Measurements from ENCODE around the gene RGS16. TPM values are rescaled to one million over a fixed set of nuclear protein-coding genes. Genes with fewer than 3 reads are reported as not detected.

The RGS16 gene
- total and polyA plus RNA-seq, 9 of the 15 experiments (the other 6 are each of a cell fraction or from before 2014, with no cell fraction given) = 0.07 to 0.55 (median 0.36) TPM

DNA sequence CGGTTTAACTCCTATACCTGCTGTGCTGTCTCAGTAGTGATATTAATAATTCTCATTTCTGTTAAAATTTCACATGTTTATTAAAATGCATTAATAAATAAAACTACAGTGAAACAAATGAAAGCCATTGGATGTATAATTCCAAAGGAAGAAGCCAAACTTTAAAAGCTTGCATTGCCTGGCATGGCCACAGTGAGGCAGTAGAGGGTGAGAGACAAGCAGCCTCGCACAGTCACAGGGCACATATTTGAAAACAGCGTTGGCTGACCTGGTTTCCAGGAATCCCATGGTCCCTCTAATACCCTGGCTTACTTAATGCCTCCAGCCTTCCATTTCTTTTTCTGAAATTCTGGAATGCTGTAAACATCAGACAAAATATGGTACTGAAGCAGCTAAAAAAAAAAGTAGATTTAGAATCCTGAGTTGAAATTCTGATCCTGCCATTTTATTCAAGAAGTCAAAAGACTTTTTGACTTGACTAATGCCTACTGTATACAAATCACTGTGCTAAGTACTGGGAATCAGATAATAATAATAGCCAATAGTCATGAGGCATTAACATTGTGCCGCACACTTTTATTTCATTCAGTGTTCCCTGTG lies 8.4 kb downstream of the RGS16 start (continued):
- TF ChIP-seq JUND (IDR thresholded peaks at IDR 0.05; ENCODE audit: borderline replicate concordance, low read depth, low read length) (0 out of 2 replicates have a peak, but pooled peaks have one; percentile 8), JUND (tag; IDR thresholded peaks at IDR 0.05; ENCODE audit: borderline replicate concordance, low read depth, low read length) (no peak), MCM3 (IDR thresholded peaks at IDR 0.05) (no peak), XRCC3 (IDR thresholded peaks at IDR 0.05) (no peak), MAZ (CRISPR knock-in tag; conservative IDR thresholded peaks at IDR 0.05 in 1 of 2, IDR thresholded peaks at IDR 0.05 in 1 of 2) (peak in 1 of 2 experiments; percentile 34; a peak in 1 of 4 replicates), MIER1 (IDR thresholded peaks at IDR 0.05; ENCODE audit: low read depth) (no peak), ZNF408 (CRISPR knock-in tag; IDR thresholded peaks at IDR 0.05; ENCODE audit: low read depth) (no peak)
- TF ChIP-seq, protein P1, sequence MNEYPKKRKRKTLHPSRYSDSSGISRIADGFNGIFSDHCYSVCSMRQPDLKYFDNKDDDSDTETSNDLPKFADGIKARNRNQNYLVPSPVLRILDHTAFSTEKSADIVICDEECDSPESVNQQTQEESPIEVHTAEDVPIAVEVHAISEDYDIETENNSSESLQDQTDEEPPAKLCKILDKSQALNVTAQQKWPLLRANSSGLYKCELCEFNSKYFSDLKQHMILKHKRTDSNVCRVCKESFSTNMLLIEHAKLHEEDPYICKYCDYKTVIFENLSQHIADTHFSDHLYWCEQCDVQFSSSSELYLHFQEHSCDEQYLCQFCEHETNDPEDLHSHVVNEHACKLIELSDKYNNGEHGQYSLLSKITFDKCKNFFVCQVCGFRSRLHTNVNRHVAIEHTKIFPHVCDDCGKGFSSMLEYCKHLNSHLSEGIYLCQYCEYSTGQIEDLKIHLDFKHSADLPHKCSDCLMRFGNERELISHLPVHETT (CRISPR knock-in tag; conservative IDR thresholded peaks at IDR 0.05 in 1 of 2, IDR thresholded peaks at IDR 0.05 in 1 of 2) = no peak
- TF ChIP-seq, protein P2, sequence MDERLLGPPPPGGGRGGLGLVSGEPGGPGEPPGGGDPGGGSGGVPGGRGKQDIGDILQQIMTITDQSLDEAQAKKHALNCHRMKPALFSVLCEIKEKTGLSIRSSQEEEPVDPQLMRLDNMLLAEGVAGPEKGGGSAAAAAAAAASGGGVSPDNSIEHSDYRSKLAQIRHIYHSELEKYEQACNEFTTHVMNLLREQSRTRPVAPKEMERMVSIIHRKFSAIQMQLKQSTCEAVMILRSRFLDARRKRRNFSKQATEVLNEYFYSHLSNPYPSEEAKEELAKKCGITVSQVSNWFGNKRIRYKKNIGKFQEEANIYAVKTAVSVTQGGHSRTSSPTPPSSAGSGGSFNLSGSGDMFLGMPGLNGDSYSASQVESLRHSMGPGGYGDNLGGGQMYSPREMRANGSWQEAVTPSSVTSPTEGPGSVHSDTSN (CRISPR knock-in tag; IDR thresholded peaks at IDR 0.05; ENCODE audit: low read depth) = no peak
- TF ChIP-seq, protein P2 (tag; conservative IDR thresholded peaks at IDR 0.05; ENCODE audit: low read depth) = no peak
- TF ChIP-seq, protein P3, sequence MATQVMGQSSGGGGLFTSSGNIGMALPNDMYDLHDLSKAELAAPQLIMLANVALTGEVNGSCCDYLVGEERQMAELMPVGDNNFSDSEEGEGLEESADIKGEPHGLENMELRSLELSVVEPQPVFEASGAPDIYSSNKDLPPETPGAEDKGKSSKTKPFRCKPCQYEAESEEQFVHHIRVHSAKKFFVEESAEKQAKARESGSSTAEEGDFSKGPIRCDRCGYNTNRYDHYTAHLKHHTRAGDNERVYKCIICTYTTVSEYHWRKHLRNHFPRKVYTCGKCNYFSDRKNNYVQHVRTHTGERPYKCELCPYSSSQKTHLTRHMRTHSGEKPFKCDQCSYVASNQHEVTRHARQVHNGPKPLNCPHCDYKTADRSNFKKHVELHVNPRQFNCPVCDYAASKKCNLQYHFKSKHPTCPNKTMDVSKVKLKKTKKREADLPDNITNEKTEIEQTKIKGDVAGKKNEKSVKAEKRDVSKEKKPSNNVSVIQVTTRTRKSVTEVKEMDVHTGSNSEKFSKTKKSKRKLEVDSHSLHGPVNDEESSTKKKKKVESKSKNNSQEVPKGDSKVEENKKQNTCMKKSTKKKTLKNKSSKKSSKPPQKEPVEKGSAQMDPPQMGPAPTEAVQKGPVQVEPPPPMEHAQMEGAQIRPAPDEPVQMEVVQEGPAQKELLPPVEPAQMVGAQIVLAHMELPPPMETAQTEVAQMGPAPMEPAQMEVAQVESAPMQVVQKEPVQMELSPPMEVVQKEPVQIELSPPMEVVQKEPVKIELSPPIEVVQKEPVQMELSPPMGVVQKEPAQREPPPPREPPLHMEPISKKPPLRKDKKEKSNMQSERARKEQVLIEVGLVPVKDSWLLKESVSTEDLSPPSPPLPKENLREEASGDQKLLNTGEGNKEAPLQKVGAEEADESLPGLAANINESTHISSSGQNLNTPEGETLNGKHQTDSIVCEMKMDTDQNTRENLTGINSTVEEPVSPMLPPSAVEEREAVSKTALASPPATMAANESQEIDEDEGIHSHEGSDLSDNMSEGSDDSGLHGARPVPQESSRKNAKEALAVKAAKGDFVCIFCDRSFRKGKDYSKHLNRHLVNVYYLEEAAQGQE (IDR thresholded peaks at IDR 0.05; ENCODE audit: borderline replicate concordance) = peak; percentile 54; the same call in 1 of the 2 replicates
- TF ChIP-seq, protein P3 (CRISPR knock-in tag; IDR thresholded peaks at IDR 0.05; ENCODE audit: low read depth) = no peak
- TF ChIP-seq, protein P4, sequence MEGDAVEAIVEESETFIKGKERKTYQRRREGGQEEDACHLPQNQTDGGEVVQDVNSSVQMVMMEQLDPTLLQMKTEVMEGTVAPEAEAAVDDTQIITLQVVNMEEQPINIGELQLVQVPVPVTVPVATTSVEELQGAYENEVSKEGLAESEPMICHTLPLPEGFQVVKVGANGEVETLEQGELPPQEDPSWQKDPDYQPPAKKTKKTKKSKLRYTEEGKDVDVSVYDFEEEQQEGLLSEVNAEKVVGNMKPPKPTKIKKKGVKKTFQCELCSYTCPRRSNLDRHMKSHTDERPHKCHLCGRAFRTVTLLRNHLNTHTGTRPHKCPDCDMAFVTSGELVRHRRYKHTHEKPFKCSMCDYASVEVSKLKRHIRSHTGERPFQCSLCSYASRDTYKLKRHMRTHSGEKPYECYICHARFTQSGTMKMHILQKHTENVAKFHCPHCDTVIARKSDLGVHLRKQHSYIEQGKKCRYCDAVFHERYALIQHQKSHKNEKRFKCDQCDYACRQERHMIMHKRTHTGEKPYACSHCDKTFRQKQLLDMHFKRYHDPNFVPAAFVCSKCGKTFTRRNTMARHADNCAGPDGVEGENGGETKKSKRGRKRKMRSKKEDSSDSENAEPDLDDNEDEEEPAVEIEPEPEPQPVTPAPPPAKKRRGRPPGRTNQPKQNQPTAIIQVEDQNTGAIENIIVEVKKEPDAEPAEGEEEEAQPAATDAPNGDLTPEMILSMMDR (IDR thresholded peaks at IDR 0.05 in 2 of 3, conservative IDR thresholded peaks at IDR 0.05 in 1 of 3; ENCODE audit: insufficient read depth in 2 of 3, low read depth in 1 of 3, low read length in 3 of 3) = peak; percentile 82 to 93 (median 90)

All from K562 (cell line).